Mucosa of descending colon (tissue), 3 donors: Measurements from ENCODE around the gene DUOXA1. TPM values are rescaled to one million over a fixed set of nuclear protein-coding genes. Genes with fewer than 3 reads are reported as not detected.

Experiments
- ATAC-seq: fragments of 200-7000 bp; cut with Tn5 transposase; one replicate; pipeline ENCODE4 v1.9.1; 2020; ENCODE audit warnings: mild to moderate bottlenecking, moderate library complexity
- DNase-seq, 3 donors: peaks; one replicate each; pipeline ENCODE4 v3.0.0-alpha.2; 2020
- H3K36me3 ChIP-seq: fragments of 200-600 bp; one replicate; pipeline ENCODE4 v1.8.0; 2021; ENCODE audit warnings: low read depth, mild to moderate bottlenecking
- H3K4me1 ChIP-seq: fragments of 200-600 bp; one replicate; pipeline ENCODE4 v1.8.0; 2021; ENCODE audit warnings: low read depth, mild to moderate bottlenecking
- H3K4me3 ChIP-seq: fragments of 200-600 bp; one replicate; pipeline ENCODE4 v1.8.0; 2021; ENCODE audit warnings: mild to moderate bottlenecking
- H3K9me3 ChIP-seq: fragments of 200-600 bp; one replicate; pipeline ENCODE4 v1.8.0; 2021; ENCODE audit warnings: mild to moderate bottlenecking
- CTCF ChIP-seq: fragments of 200-600 bp; IDR thresholded peaks from one replicate; pipeline ENCODE4 v1.8.0; 2022; ENCODE audit warnings: antibody characterized with exemption, mild to moderate bottlenecking
- intact Hi-C, 2 donors: fragments of 100-400 bp; cut with DNase I in 1 of 2; cut with micrococcal nuclease in 1 of 2; formaldehyde crosslinking; loops; one replicate each; pipeline versions ENCODE4 v1.11.0 to v1.11.1; 2022; cut with DNase I, micrococcal nuclease
- total RNA-seq, 3 donors: library from RNA; stranded (reverse); fragmentation: NEBNext Ultra II Directional in 2 of 3; extraction: Animal tissue kit (Norgen Biotek cat#: 25700) in 2 of 3; gene quantifications; one replicate each; pipeline versions ENCODE4 v1.2.1 to v1.2.4, GENCODE V29; 2021 to 2023
- donor health status: DM: no; HTN: no; CAD: no; lungs with moderate emphysema.
- donor health status: DM: no; HTN: no; CAD: no.
- donor health status: DM: no; HTN: yes; CAD: no.

The DUOXA1 gene
- total RNA-seq, 3 donors from 2014 or later, result 0.29 to 1.6 (median 1.6) TPM

DNA sequence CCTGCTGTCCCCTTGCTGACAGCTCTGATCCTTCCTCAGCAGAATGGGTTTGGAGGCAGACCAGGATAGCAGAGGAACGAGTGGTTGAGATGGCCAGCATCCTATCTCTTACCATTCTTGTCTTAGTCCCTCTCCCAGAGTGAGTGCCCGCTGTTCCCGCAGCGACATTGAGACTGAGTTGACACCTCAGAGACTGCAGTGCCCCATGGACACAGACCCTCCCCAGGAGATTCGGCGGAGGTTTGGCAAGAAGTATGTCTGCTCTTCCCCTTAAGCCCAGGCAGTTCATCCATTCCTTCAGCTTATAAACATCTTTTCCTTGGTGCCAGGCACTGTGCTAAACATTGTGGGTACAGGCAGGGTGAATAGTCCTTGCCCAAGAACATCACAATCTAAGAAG is 21.3 kb upstream of the DUOXA1 start:
- Histone ChIP-seq H3K9me3 (no peaks in the 10 kb centered on the region), H3K36me3 (no peaks in the 10 kb centered on the region), H3K4me1 (no peaks in the 10 kb centered on the region), H3K4me3 (no peak overlapping the region)
- TF ChIP-seq CTCF, result no peak
- no peak for DNase-seq
- intact Hi-C loops, result no loop called here
- ATAC-seq, result no peak

DNA sequence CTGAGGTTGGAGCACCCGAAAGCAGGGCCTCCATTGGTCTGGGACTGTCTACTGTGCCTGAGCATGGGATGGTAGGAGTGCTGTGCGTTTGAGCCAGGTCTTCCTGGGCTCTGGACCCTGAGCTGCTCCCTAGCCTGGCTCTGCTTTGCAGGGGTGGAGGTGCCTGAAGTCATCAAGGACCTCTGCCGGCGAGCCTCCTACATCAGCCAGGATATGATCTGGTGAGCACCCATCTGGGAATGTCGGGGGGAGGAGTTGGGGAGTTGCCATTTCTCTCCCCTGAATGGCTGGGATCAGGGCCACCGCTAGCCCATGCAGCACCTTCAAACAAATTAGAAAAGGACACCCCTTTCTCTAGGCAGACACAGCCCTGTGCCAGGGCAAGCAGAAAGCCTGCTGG is 20.8 kb upstream of the DUOXA1 start:
- no peak for ATAC-seq
- intact Hi-C loops, result no loop called here
- H3K4me3 ChIP-seq, result no peak overlapping the region
- no peaks in the 10 kb centered on the region for H3K36me3 ChIP-seq
- no peaks in the 10 kb centered on the region for H3K4me1 ChIP-seq
- H3K9me3 ChIP-seq, result no peaks in the 10 kb centered on the region
- TF ChIP-seq CTCF, result no peak
- no peak for DNase-seq

DNA sequence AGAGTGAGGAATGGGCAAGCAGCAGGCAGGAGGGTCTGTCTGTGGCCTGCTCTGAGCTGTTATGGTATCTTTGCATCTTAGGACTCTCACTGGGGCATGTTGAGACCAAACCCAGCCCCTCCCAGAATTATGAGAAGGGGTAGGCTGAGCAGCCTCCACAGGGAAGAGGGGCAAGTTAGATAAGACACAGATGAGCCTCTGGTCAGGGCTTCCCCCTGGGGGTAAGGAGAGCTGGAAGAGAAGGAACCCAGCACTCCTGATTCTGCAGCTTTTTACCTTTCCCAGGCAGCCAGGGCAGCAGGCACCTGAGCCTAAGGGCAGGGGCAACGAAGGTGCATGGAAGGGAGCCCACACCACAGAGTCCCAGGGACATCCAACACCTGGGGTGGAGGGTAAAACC is 19.4 kb upstream of the DUOXA1 start:
- no peaks in the 10 kb centered on the region for H3K9me3 ChIP-seq
- no peak for TF ChIP-seq CTCF
- ATAC-seq, result no peak
- no peak for DNase-seq
- no peak overlapping the region for H3K4me3 ChIP-seq
- H3K36me3 ChIP-seq, result no peaks in the 10 kb centered on the region
- intact Hi-C loops, result no loop called here
- H3K4me1 ChIP-seq, result no peaks in the 10 kb centered on the region

DNA sequence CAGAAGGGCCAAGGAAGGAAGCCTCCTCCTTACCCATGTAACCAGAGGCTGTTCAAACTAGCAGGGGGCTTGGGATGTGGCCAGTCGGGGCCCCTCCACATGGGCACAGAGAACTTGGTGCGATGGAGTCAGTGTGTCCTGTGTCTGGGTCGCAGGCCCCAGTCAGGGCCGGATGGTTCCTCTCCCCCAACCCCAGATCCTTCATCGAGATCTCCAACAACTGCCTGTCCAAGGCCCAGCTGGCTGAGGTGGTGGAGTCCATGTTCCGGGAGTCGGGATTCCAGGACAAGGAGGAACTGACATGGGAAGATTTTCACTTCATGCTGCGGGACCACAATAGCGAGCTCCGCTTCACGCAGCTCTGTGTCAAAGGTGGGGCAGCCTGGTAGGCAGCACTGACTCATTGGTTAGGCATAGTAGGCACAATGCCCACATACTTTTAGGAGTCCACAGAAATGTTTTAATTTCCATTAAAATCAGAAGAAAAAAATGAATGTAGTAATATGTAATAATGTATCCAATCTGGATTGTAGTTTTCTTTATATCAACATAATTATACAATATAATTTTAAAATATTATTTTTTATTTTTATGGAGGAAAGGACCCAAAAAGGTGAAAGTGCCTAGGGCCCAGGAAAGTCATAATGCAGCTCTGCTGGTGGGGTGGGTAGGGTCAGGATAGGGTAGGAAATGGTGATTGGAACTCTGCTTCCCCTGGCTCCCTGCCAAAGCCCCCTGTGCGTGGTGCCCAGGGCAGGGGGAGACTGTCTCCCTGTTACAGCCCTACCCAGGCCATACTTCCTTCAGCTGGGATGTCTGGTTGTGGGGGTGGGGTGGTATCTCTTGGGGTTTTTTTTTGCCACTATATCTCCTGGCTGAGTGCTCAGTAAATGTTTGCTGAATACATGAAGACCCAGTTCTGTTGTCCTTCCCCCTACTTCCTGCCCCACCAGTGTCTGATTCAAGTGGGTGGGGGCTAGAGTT is 18.7 kb upstream of the DUOXA1 start:
- no peak overlapping the region for H3K4me3 ChIP-seq
- no peaks in the 10 kb centered on the region for H3K9me3 ChIP-seq
- no peak for TF ChIP-seq CTCF
- DNase-seq, result no peak
- H3K36me3 ChIP-seq, result no peaks in the 10 kb centered on the region
- no peaks in the 10 kb centered on the region for H3K4me1 ChIP-seq
- ATAC-seq, result no peak
- intact Hi-C loops, result no loop called here

DNA sequence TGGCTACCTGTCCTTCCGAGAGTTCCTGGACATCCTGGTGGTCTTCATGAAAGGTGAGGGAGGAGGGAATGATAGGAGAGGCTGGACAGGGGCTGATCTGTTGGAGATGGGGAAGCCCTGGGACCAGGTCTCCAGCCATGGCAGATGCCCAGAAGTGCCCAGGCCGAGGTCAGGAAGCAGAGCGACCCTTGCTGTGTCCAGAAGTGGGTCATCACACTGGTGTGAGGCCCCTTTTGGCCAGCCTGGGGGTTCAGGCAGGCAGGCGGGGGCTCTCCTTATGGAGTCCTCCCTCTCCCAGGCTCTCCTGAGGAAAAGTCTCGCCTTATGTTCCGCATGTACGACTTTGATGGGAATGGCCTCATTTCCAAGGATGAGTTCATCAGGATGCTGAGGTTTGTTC is 17.9 kb upstream of the DUOXA1 start:
- Histone ChIP-seq H3K9me3 (no peaks in the 10 kb centered on the region), H3K4me3 (no peak overlapping the region), H3K36me3 (no peaks in the 10 kb centered on the region), H3K4me1 (no peaks in the 10 kb centered on the region)
- ATAC-seq (no peak), DNase-seq (no peak)
- TF ChIP-seq CTCF, result no peak
- intact Hi-C loops, result no loop called here
